Liver (tissue), 9 donors: ENCODE results near the gene HEXIM1. TPM values are rescaled to one million over a fixed set of nuclear protein-coding genes. Genes with fewer than 3 reads are reported as not detected.

Experiments used
- DNase-seq: peaks from one replicate; pipeline ENCODE4 v3.0.0-alpha.2; 2017; ENCODE audit warnings: low spot score
- H3K27ac ChIP-seq, 2 donors: one replicate each; pipeline ENCODE4 v1.7.0; 2013; ENCODE audit warnings: inconsistent platforms in 2 of 2, low read length in 2 of 2, control low read depth in 1 of 2, low read depth in 1 of 2, mild to moderate bottlenecking in 1 of 2
- H3K27me3 ChIP-seq, 4 donors: one replicate each; pipeline versions ENCODE4 v1.6.1 to v1.7.0; 2013; ENCODE audit warnings: low read length in 3 of 4, inconsistent platforms in 1 of 4, mild to moderate bottlenecking in 1 of 4, moderate library complexity in 1 of 4; ENCODE audit not compliant: control insufficient read depth in 4 of 4, insufficient read depth in 4 of 4
- H3K36me3 ChIP-seq, 4 donors: one replicate each; pipeline versions ENCODE4 v1.6.1 to v1.7.0; 2013; ENCODE audit warnings: low read length in 3 of 4, mild to moderate bottlenecking in 3 of 4, low read depth in 1 of 4, moderate library complexity in 1 of 4; ENCODE audit not compliant: control insufficient read depth in 4 of 4, insufficient read depth in 3 of 4
- H3K4me1 ChIP-seq, 4 donors: one replicate each; pipeline versions ENCODE4 v1.6.1 to v1.7.0; 2013; ENCODE audit warnings: low read length in 3 of 4, mild to moderate bottlenecking in 3 of 4, moderate library complexity in 1 of 4; ENCODE audit not compliant: control insufficient read depth in 4 of 4, insufficient read depth in 4 of 4
- H3K4me3 ChIP-seq, 3 donors: one replicate each; pipeline versions ENCODE4 v1.6.1 to v1.7.0; 2013; ENCODE audit warnings: low read length in 3 of 3, control low read depth in 1 of 3, low read depth in 1 of 3, mild to moderate bottlenecking in 1 of 3
- H3K9ac ChIP-seq, 2 donors: one replicate each; pipeline ENCODE4 v1.7.0; 2013; ENCODE audit warnings: low read length in 2 of 2, mild to moderate bottlenecking in 2 of 2, moderate library complexity in 2 of 2, control low read depth in 1 of 2, low read depth in 1 of 2
- H3K9me3 ChIP-seq, 4 donors: one replicate each; pipeline versions ENCODE4 v1.6.1 to v1.7.0; 2013; ENCODE audit warnings: low read length in 3 of 4; ENCODE audit not compliant: control insufficient read depth in 4 of 4
- ATF3 ChIP-seq: IDR thresholded peaks from 2 replicates; pipeline ENCODE4 v1.6.1; 2016; ENCODE audit warnings: antibody characterized with exemption
- EGR1 ChIP-seq, 2 donors: IDR thresholded peaks; 2 replicates each; pipeline ENCODE4 v1.6.1; 2016 to 2018; ENCODE audit warnings: antibody characterized with exemption in 2 of 2, low read depth in 2 of 2
- FOXA1 ChIP-seq: IDR thresholded peaks from 2 replicates; pipeline ENCODE4 v1.6.1; 2016; ENCODE audit warnings: antibody characterized with exemption
- FOXA2 ChIP-seq: IDR thresholded peaks from 2 replicates; pipeline ENCODE4 v1.6.1; 2016; ENCODE audit warnings: antibody characterized with exemption
- GABPA ChIP-seq, 2 donors: IDR thresholded peaks in 1 of 2; conservative IDR thresholded peaks in 1 of 2; 2 replicates each; pipeline ENCODE4 v1.6.1; 2016; ENCODE audit warnings: antibody characterized with exemption in 2 of 2, mild to moderate bottlenecking in 1 of 2, moderate library complexity in 1 of 2
- HNF4A ChIP-seq, 2 donors: conservative IDR thresholded peaks; 2 replicates each; pipeline ENCODE4 v1.6.1; 2016; ENCODE audit warnings: antibody characterized with exemption in 2 of 2, mild to moderate bottlenecking in 2 of 2
- HNF4G ChIP-seq: IDR thresholded peaks from 2 replicates; pipeline ENCODE4 v1.6.1; 2016; ENCODE audit warnings: antibody characterized with exemption
- JUND ChIP-seq, 2 donors: IDR thresholded peaks; 2 replicates each; pipeline ENCODE4 v1.6.1; 2016; ENCODE audit warnings: antibody characterized with exemption in 2 of 2
- NR2F2 ChIP-seq: IDR thresholded peaks from 2 replicates; pipeline ENCODE4 v1.6.1; 2016; ENCODE audit warnings: antibody characterized with exemption
- RAD21 ChIP-seq, 2 donors: IDR thresholded peaks; 2 replicates each; pipeline ENCODE4 v1.6.1; 2016; ENCODE audit warnings: antibody characterized with exemption in 2 of 2, mild to moderate bottlenecking in 2 of 2
- REST ChIP-seq: IDR thresholded peaks from 2 replicates; pipeline ENCODE4 v1.6.1; 2016; ENCODE audit warnings: antibody characterized with exemption, mild to moderate bottlenecking
- RXRA ChIP-seq, 2 donors: IDR thresholded peaks; 2 replicates each; pipeline ENCODE4 v1.6.1; 2017 to 2018; ENCODE audit warnings: antibody characterized with exemption in 2 of 2, mild to moderate bottlenecking in 1 of 2
- SP1 ChIP-seq: IDR thresholded peaks from 2 replicates; pipeline ENCODE4 v1.6.1; 2018; ENCODE audit warnings: antibody characterized with exemption, mild to moderate bottlenecking
- TAF1 ChIP-seq: conservative IDR thresholded peaks from 2 replicates; pipeline ENCODE4 v1.6.1; 2016; ENCODE audit warnings: antibody characterized with exemption, mild to moderate bottlenecking
- YY1 ChIP-seq: IDR thresholded peaks from 2 replicates; pipeline ENCODE4 v1.6.1; 2016; ENCODE audit warnings: antibody characterized with exemption, mild to moderate bottlenecking
- WGBS: extraction: QIAGEN DNeasy Blood & Tissue Kit; methylation state at CpG from one replicate; pipeline ENCODE4 v1.1.7; 2013; 5-methylcytosine and 5-hydroxymethylcytosine counted together
- polyA plus RNA-seq, 2 donors: library from polyadenylated mRNA; stranded (reverse) in 1 of 2; unstranded in 1 of 2; fragments of 200-250 nt in 1 of 2; fragments of >200 nt in 1 of 2; fragmentation: Nextera tagmentation in 1 of 2; extraction: Ambion mirVana in 1 of 2; gene quantifications; one replicate each; pipeline versions ENCODE4 v1.2.1 to v1.2.3, GENCODE V29; 2013 to 2015
- total RNA-seq, 2 donors: library from RNA; depleted of rRNA; stranded (reverse); fragments of >200 nt; gene quantifications; one replicate each; pipeline ENCODE4 v1.2.3, GENCODE V29; 2014
- TF ChIP-seq, protein P1 (sequence below): IDR thresholded peaks from 2 replicates; pipeline ENCODE4 v1.6.1; 2016; ENCODE audit warnings: antibody characterized with exemption
- TF ChIP-seq, protein P2 (sequence below): IDR thresholded peaks from 2 replicates; pipeline ENCODE4 v1.6.1; 2016; ENCODE audit warnings: antibody characterized with exemption
- donor health status: healthy.
- donor health status: healthy.
- donor health status: healthy.
- donor health status: healthy.
- donor health status: healthy.

HEXIM1 gene
- total and polyA plus RNA-seq, 4 donors, result 7.4 to 14.3 (median 12.3) TPM

DNA sequence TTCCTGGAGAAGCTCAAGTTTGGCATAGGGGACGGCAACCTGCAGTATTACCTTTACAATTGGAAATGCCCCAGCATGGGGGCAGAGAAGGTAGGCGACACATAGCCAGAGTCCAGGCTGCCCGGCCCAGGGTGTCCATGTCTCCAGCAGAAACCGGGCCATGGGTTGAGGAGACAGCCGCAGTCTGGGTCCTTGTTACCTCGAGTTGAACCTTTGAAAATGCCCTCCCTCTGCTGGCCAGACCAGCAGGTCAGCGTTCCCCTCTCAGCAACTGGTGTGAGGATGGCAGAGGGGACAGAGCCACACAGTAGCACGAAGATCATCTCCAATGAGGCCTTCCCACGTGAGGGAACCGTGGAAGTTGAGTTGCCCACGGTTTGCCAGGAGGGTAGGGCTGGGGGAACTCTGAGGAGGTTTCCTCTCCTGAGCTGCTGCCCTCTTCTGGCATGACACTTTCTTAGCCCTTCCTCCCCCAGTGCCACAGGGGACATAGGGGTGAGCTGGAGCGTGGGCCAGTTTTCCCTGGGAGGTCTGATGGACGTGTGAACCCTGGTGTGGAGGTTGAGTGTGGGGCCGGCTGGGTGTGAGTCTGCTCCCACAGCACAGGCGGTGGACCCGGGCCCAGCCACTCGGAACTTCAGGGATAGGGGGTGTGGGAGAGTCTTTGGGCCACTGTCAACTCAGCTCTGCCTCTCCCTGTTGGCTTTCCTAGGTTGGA, 43.2 kb upstream of the HEXIM1 start:
- WGBS, result 89% methylated on average over 17 of the region's 17 CpGs
- TF ChIP-seq, protein P1, sequence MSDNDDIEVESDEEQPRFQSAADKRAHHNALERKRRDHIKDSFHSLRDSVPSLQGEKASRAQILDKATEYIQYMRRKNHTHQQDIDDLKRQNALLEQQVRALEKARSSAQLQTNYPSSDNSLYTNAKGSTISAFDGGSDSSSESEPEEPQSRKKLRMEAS, result no peak
- TF ChIP-seq TAF1, result no peak
- TF ChIP-seq ATF3, result no peak
- no peak for TF ChIP-seq JUND (IDR thresholded peaks at IDR 0.05)
- TF ChIP-seq FOXA2, result no peak
- no peak for TF ChIP-seq GABPA (IDR thresholded peaks at IDR 0.05 in 1 of 2, conservative IDR thresholded peaks at IDR 0.05 in 1 of 2)
- DNase-seq, result no peak

DNA sequence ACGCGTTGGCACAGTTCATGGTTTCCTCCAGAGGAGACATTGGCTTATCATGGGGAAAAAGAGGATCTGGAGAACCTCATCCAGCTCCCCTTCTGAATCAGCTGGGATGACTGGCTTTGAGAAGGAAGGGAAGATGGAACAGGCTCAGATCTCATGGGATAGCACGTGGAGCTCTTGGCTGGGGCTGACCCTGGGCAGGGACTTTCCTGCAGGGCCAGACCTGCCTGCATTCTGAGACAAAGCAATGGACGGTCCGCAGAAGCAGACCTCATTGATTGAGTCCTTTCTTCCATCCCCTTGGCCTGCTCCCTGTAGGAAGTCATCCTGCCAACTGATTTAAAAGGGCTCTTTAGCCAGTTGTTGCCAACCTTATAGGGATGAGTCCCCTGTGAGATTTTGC, 42.2 kb upstream of the HEXIM1 start:
- no peak for DNase-seq
- no peak overlapping the region for H3K4me3 ChIP-seq
- no peaks in the 10 kb centered on the region for H3K27me3 ChIP-seq
- H3K9me3 ChIP-seq, result no peaks in the 10 kb centered on the region
- no peak overlapping the region for H3K9ac ChIP-seq
- TF ChIP-seq NR2F2, result no peak
- no peak for TF ChIP-seq ATF3
- TF ChIP-seq RAD21 (IDR thresholded peaks at IDR 0.05), result no peak
- no peak for TF ChIP-seq FOXA1
- TF ChIP-seq, protein P2, sequence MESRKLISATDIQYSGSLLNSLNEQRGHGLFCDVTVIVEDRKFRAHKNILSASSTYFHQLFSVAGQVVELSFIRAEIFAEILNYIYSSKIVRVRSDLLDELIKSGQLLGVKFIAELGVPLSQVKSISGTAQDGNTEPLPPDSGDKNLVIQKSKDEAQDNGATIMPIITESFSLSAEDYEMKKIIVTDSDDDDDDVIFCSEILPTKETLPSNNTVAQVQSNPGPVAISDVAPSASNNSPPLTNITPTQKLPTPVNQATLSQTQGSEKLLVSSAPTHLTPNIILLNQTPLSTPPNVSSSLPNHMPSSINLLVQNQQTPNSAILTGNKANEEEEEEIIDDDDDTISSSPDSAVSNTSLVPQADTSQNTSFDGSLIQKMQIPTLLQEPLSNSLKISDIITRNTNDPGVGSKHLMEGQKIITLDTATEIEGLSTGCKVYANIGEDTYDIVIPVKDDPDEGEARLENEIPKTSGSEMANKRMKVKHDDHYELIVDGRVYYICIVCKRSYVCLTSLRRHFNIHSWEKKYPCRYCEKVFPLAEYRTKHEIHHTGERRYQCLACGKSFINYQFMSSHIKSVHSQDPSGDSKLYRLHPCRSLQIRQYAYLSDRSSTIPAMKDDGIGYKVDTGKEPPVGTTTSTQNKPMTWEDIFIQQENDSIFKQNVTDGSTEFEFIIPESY, result no peak
- no peak for TF ChIP-seq FOXA2
- no peak for TF ChIP-seq RXRA (IDR thresholded peaks at IDR 0.05)
- no peak for TF ChIP-seq HNF4A (conservative IDR thresholded peaks at IDR 0.05)
- TF ChIP-seq SP1, result no peak
- TF ChIP-seq YY1, result no peak
- peaks cover 16 to 68% (median 51%) of the 10 kb centered on the region in 4 donors for H3K36me3 ChIP-seq
- no peaks in the 10 kb centered on the region for H3K4me1 ChIP-seq
- no peak overlapping the region for H3K27ac ChIP-seq
- 92% methylated on average over 5 of the region's 5 CpGs for WGBS

More for the DNA sequence above, 43.2 kb upstream of the HEXIM1 start:
- H3K4me3 ChIP-seq, result no peak overlapping the region
- no peaks in the 10 kb centered on the region for H3K27me3 ChIP-seq
- H3K9ac ChIP-seq, result no peak overlapping the region
- H3K4me1 ChIP-seq, result no peaks in the 10 kb centered on the region
- H3K9me3 ChIP-seq, result no peaks in the 10 kb centered on the region
- peaks cover 16 to 68% (median 52%) of the 10 kb centered on the region in 4 donors for H3K36me3 ChIP-seq
- no peak overlapping the region for H3K27ac ChIP-seq

DNA sequence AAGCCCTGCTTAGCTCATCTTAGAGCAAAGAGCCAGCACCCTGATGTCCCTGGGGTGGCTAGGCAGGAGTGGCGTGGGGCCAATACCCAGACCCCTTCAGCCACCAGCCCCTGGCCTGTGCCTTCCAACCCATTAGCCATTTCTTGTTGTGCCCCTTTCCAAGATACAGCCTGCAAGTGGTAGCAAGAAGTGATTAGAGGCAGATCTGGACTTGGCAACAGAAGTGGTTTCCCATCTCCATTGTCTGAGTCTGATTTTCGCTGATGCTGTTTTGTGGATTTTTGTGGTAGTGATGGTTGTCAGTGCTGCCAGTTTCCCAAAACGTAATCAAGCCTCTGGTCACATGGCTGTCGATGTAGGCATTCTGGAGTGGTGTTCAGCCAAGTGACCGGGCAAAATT, 41.7 kb upstream of the HEXIM1 start:
- TF ChIP-seq, protein P2, result no peak
- no peak for TF ChIP-seq GABPA (IDR thresholded peaks at IDR 0.05 in 1 of 2, conservative IDR thresholded peaks at IDR 0.05 in 1 of 2)
- TF ChIP-seq RXRA (IDR thresholded peaks at IDR 0.05), result no peak
- no peak for TF ChIP-seq FOXA1
- no peak for TF ChIP-seq ATF3
- no peak for TF ChIP-seq HNF4G
- no peak for TF ChIP-seq EGR1 (IDR thresholded peaks at IDR 0.05; ENCODE audit: low read depth in 2 of 2)
- TF ChIP-seq FOXA2, result no peak
- no peak for TF ChIP-seq REST
- no peak overlapping the region for H3K4me3 ChIP-seq
- H3K4me1 ChIP-seq, result no peaks in the 10 kb centered on the region
- 84% methylated on average over 5 of the region's 5 CpGs for WGBS
- no peak overlapping the region for H3K27ac ChIP-seq
- peaks cover 16 to 66% (median 50%) of the 10 kb centered on the region in 4 donors for H3K36me3 ChIP-seq
- DNase-seq, result no peak
- H3K9me3 ChIP-seq, result no peaks in the 10 kb centered on the region
- H3K27me3 ChIP-seq, result no peaks in the 10 kb centered on the region
- H3K9ac ChIP-seq, result no peak overlapping the region
